Left renal pelvis (tissue), 4 donors: ENCODE measurements around the gene ZMYM1. TPM values are rescaled to one million over a fixed set of nuclear protein-coding genes. Genes with fewer than 3 reads are reported as not detected.
"Not testable (repeated sequence)": the region's sequence is repeated elsewhere in the genome, so short reads cannot be mapped to it uniquely, and the experiment has no call there.

Experiments
- DNase-seq, 4 donors: peaks; one replicate each; pipeline ENCODE4 v3.0.0-alpha.2; 2013; ENCODE audit warnings: low read depth in 4 of 4, low spot score in 3 of 4
- polyA plus RNA-seq, 4 donors: library from polyadenylated mRNA; unstranded; fragments of 120-200 nt; gene quantifications; one replicate each; pipeline ENCODE4 v1.2.1, GENCODE V29; 2013; ENCODE audit not compliant: insufficient read length in 4 of 4

The ZMYM1 gene
- polyA plus RNA-seq, 4 donors = 18.2 to 22.4 (median 21.0) TPM

DNA sequence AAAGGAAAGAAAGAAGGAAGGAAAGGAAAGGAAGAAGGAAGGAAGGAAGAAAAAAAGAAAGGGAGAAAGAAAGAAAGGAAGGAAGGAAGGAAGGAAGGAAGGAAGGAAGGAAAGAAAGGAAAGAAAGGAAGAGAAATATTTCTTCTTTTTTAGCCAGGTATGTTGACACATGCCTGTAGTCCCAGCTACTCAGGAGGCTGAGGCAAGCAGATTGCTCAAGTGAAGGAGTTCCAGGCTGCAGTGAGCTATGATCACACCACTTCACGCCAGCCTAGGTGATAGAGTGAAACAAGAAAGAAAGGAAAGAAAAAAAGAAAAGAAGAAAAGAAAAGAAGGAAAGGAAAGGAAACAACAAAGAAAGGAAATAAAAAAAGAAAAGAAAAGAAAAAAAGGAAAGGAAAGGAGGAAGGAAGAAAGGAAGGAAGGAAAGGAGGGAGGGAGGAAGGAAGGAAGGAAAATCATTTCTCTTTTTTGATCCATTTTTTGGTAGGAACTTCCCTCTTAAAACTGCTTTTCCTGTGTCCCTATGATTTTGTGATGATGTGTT is 5.8 kb upstream of the ZMYM1 start:
- no peak for DNase-seq

DNA sequence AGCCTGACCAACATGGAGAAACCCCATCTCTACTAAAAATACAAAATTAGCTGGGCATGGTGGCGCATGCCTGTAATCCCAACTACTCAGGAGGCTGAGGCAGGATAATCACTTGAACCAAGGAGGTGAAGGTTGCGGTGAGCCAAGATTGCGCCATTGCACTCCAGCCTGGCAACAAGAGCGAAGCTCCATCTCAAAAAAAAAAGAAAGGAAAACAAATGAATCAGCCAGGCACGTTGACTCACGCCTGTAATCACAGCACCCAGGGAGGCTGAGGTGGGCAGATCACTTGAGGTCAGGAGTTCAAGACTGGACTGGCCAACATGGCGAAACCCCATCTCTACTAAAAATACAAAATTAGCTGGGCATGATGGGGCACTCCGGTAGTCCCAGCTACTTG is 2.8 kb upstream of the ZMYM1 start:
- not testable (repeated sequence) for DNase-seq

DNA sequence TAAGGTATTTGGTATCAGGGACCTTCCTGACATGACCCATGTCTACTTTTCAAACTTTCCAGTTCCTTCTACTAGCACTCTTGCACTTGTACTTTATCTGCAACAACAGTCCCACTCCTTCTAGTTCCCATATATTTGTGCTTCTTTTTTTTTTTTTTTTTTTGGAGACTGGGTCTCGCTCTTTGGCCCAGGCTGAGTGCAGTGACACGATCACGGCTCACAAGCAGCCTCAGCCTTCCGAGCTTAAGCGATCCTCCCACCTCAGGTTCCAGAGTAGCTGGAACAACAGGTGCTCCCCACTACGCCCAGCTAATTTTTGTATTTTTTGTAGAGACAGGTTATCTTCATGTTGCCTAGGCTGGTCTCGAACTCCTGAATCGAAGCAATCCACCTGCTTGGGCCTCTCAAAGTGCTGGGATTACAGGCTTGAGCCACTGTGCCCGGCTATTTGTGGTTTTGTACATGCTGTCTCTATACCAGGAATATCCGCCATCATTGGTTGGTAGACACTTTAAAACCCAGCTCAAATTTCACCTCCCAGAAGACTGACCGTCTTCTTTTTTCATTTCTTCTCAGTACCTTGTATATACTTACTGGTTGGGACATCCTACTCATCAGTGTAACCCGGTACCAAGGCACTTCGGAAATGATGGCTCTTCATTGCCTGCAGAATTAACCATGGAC is 1.1 kb downstream of the ZMYM1 start:
- DNase-seq = no peak

DNA sequence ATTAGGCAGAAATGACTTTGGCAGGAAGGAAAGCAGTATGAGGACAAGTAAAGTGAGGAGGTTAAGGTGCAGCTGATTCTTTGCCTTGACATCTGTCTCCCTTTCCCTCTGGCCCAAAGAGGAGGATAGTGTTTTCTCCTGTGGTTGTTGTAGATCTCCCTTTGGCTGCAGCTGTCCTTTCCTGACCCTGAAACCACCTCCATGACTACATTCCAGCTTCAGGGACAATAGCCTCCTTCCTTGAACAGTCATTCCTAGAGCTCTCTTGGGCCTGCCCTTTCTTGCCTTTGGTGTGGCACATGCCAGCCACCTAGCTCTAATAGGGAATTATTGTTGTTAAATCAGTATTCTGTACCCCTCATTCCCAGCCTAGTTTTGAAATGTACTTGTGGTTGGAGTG is 6.2 kb downstream of the ZMYM1 start:
- DNase-seq = no peak

DNA sequence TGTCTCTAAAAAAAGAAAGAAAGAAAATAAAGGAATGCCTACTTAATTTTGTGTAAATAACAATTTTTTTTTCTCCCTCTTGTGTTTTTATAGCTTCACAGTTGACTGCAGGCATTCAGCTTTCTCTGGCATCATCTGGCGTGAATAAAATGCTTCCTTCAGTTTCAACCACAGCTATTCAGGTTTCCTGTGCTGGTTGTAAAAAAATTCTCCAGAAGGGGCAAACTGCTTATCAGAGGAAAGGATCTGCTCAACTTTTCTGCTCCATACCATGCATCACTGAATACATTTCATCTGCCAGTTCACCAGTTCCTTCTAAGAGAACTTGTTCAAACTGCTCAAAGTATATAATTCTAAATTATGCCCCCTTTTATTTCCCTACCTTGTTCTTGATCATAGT is 18.0 kb downstream of the ZMYM1 start:
- DNase-seq = peak in 1 of 4 donors; percentile 17

DNA sequence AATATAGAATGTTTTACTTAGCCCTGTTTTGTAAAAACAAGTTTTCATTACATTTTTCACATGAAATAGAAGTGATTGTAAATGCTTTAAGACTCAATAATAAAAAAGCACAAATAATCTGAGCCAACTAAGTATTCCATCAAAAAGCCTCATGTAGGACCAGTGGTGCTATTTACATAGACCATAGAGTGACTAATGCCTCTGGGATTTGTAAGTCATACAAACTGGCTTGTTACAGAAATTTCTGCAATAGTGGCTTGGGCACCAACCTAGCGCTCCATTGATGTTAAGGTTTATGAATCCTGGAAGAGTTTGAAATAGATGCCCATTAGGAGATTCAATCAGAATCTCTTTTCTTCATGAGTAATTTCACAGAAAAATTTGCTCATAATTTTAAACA is 31.9 kb downstream of the ZMYM1 start:
- no peak for DNase-seq

DNA sequence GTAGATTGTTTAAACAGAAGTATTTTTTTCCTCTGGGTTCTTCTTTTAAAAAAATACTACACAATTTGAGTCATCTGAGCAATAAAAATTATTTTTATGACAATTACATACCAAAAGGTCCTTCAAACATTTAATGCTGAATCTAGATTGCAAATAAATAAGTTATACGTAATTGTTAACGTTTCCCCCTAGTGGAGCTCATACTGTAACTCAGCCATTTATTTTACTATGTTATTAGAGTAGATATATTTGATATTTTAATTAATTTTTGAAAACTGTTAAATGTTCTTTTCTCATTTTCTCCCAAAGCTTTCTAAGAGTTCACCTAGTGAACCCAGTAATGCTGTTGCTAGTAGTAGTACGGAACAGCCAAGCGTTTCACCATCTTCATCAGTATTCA is 33.5 kb downstream of the ZMYM1 start:
- DNase-seq = no peak

DNA sequence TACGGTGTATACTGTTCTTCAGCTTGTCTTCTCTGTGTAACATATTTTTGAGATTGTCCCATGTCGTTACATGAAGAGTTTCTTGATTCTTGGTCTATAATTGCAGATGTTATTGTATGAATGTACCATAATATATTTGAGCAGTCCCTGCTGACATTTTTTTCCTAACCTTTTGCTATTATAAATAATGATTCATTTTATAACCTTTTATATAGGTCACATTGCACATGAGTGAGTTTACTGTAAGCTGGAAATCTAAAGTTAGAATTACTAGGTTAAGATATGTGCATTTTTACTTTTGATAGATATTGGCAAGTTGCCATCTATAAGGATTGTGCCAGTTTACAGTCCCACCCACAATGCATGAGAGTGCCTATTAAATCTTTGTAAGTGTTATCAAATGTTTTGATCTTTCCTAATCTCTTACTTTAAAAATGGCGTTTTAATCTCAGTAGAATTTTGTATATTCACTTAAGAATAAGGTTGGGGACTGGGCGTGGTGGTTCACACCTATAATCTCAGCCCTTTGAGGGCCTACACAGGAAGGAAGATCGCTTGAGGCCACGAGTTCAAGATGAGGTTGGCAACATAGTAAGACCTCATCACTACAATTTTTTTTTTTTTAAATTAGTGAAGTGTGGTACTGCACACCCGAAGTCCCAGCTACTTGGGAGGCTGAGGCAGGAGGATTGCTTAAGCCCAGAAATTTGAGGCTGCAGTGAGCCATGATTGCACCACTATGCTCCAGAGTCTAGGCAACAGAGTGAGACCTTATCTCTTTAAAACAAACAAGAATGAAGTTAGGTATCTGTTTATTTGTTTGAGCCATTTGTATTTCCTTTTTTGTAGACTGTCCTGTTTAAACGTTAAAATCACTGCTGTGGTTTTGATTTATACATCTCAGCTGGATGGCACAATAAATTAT is 36.5 kb downstream of the ZMYM1 start:
- DNase-seq = no peak

DNA sequence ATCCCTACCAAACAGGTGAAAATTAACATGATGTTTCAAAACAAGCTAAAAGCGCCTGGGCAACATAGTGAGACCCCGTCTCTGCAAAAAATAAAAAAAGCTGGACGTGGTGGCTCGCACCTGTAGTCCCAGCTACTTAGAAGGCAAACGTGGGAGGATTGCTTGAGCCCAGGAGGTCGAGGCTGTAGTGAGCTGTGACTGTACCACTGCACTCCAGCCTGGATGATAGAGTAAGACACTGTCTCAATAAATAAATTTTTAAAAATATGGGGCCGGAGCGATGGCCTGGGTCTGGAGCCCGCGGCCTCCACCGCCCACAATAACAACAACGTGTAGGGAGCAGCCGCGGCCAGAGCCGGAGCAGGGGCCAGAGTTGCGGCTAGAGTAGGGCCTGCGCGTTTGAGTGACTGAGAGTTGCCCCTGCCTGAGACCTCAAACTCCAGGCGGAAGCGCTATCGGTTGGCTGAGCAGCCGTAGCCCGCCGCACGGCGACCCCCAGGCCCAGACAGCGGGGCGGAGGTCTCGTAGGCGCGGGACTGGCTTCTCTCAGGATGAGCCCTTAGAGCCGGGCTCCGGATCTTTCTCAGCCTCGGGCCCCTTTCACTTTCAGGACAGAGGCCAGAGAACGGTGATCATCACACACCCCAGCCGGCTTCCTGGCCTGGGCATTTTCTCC is 41.4 kb downstream of the ZMYM1 start:
- DNase-seq = no peak

DNA sequence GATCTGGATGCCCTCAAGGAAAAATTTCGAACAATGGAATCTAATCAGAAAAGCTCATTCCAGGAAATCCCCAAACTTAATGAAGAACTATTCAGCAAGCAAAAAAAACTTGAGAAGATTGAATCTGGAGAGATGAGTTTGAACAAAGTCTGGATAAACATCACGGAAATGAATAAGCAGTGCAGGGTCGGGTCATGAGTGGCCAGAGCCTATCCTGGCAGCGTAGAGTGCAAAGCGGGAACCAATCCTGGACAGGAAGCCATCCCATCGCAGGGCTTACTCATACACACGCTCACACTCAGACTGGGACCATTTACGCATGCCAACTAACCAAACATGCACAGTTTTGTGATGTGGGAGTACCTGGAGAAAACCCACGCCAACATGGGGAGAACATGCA is 43.1 kb downstream of the ZMYM1 start:
- no peak for DNase-seq

DNA sequence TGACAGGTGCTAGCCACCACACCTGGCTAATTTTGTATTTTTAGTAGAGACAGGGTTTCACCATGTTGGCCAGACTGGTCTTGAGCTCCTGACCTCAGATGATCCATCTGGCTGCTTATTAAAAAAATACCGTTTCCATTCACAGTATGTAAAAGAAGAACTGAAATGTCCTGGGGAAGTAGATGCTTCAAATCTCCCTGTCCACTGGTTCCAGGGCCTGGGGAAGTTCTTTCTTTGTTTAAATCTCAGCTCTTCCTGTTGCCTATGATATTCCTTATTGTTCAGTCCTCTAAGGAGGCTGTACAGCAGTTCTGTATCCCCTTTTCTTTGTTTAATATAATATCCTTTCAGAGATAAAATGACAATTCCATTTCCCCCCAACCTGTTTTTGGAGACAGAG is 47.4 kb downstream of the ZMYM1 start:
- no peak for DNase-seq

DNA sequence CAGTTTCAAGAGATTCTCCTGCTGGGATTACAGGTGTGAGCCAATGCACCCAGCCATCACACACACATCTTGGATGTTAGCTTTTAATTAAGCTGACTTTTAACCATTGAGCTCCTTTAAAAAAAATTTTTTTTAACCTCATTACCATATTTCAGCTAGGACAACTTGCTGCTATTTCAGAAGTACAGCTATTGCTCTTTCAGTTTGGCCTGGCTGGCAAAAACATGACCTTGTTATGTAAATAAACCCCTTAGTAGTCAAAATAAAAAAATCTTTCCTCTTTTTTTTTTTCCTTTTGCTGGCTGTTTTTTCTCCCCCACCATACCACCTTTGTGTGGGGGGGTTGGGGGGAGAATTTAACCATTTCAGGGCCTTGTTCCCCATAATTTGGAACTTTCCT is 49.9 kb downstream of the ZMYM1 start:
- no peak for DNase-seq

DNA sequence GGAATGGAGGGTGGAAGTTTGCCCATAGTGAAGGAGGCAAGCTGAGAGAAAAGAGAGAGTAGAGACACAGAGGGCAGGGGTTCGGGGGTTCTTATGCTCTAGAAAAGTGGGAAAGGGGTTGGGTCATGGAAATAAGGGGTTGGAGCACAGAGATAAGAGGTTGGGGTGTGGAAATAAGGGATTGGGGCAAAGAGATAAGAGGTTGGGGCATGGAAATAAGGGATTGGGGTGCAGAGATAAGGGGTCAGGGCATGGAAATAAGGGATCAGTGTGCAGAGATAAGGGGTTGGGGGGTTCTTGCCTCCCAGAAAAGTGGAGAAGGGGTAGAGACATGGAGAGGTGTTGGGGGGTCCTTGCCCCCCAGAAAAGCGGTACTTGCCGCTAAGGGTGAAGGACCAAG is 57.6 kb downstream of the ZMYM1 start:
- no peak for DNase-seq

DNA sequence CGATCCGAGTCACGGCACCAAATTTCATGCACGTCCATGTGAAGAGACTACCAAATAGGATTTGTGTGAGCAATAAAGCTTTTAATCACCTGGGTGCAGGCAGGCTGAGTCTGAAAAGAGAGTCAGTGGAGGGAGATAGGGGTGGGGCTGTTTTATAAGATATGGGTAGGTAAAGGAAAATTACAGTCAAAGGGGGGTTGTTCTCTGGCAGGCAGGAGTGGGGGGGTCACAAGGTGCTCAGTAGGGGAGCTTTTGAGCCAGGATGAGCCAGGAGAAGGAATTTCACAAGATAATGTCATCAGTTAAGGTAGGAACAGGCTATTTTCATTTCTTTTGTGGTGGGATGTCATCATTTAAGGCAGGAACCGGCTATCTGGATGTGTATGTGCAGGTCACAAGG is 58.4 kb downstream of the ZMYM1 start:
- DNase-seq = not testable (repeated sequence)

DNA sequence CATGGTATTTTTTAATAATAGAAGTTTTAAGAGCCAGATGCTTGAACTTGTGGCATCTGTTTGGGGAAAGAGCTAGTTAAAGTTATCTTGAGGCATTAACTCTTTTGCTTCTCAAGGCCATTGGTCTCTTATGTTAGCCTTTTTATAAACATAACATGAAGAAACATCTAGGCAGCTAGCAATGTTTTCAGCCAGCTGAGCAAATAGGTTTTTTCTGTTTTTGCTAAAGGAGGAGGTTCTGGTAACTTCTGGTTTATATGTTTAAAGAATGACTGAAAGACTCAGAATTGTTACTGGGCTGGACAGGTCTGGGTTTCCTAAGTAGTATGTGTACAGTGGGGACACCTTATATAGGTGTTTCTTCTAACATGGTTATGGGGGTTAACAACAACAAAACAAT is 63.1 kb downstream of the ZMYM1 start:
- not testable (repeated sequence) for DNase-seq

DNA sequence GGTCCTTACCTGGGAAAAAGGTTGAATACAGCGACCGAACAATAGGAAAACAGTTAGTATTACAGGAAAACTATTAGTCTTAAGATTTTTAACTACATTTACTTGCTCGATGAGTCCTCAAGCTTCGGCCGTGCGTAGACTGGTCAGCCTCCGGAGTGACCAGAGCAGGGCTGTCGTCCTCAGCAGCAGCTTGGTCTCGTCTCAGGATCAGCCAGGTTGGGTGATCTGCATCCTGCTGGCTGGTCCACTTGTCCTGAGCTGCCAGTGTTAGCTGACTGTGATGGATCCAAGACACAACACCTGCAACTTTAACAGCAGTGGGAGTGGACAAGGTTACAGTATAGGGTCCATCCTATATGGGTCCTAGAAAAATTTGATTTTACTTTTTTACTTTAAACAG is 63.5 kb downstream of the ZMYM1 start:
- DNase-seq = not testable (repeated sequence)

DNA sequence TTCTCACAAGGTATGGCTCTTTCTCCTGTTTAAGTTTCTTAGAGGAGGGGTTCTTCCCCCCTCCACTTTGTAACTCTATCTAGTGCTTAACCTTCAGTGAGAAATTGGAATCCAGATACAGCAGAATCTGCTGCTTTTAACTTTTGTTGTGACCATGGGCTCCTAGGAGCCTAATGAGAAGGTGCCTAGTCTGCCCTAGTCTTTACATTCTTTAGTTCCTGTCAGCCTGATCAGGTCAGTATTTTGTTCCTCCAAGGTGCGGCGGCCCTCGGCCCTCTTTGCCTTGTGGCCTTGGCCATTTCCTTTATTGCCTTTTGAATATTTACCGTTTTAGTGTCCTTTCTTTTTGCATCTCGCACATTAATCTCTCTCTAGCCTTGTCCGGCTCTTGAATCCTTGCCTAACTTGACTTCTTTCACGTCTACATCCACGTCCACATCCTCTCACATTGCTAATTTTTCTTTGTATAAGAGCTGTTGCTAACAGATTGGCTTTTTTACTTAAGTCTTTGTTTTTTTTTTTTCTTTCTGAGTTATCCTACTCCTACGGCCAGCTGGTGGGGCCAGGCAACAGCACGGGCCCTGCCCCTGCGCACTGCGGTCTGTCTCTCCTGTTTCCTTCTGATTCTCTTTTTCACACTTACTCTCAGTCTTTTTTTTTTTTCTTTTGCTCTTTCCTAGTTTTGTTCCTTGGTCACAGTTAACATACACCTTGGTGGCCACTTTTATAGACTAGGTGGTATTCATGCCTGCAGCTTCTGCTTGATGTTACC is 64.7 kb downstream of the ZMYM1 start:
- no peak for DNase-seq

DNA sequence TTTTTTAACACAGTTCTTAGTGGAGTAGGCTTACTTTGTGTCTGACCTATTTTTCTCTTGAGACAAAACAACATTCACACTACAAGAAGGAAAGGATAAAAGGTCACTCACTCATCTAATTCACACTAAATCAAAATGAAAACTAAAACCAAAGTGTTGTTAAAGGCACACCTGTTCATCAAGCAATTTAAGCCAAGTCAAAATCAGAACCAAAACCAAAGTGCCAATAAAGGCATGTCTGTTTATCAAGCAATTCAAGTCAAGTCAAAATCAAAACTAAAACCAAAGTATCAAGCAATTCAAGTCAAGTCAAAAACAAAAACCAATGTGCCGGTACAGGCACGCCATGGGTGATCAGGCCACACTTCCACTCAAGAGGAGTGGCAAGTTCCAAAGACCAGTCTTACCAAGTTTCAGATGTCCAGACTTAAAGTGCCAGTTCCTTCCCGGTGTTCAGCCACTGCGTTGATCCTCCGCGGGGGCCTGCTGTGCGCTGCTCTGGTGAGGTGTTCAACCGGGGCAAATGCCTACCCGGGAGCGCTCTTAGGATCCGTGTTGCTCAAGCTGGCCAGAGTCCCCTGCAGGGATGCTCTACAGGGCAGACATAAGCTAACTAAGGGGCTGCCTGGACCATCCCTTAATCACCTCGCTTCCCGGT is 66.8 kb downstream of the ZMYM1 start:
- not testable (repeated sequence) for DNase-seq

DNA sequence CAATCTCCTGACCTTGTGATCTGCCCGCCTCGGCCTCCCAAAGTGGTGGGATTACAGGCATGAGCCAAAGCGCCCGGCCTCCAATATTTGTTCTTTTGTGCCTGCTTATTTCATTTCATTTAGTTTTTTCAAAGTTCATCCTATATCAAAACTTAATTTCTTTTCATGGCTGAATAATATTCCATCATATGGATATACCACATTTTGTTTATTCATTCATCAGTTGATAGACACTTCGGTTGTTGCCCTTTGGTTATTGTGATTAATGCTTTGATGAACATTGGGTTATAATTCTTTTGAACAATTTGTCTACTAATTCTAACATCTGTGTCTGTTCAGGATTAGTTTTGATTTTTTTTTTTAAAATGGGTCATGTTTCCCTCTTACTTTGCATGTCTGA is 72.0 kb downstream of the ZMYM1 start:
- no peak for DNase-seq

DNA sequence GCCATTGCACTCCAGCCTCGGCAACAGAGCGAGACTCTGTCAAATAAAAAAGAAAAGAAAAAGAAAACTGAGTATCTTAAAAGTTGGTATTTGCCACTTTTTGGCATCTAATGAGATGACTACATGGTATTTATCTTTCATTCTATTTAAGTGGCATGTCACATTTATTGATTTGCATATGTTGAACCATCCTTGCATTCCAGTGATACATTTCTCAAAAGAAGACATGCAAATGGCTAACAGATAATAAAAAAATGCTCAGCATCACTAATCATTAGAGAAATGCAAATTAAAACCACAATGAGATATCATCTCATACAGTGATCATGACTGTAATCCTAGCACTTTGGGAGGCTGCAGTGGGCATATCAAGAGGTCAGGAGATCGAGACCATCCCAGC is 85.7 kb downstream of the ZMYM1 start:
- DNase-seq = no peak
